Lower leg skin (tissue), 3 donors: ENCODE results near the gene CYYR1.

Experiments used
- CTCF ChIP-seq, 3 donors: fragments of 450-650 bp; IDR thresholded peaks; one replicate each; pipeline ENCODE4 v1.5.1; 2016; ENCODE audit warnings: antibody characterized with exemption in 3 of 3, mild to moderate bottlenecking in 3 of 3, moderate library complexity in 2 of 3
- POLR2A ChIP-seq, 2 donors: fragments of 450-650 bp; IDR thresholded peaks; one replicate each; pipeline ENCODE4 v1.6.1; 2016 to 2017; ENCODE audit warnings: antibody characterized with exemption in 2 of 2, mild to moderate bottlenecking in 1 of 2, moderate library complexity in 1 of 2

GRCh38 chr21:26572076-26572701 is 897 bp downstream of the CYYR1 start:
- TF ChIP-seq CTCF (IDR thresholded peaks at IDR 0.05) (no peak), POLR2A (IDR thresholded peaks at IDR 0.05) (no peak)
